ENCODE measurements around the gene AOPEP.

AOPEP gene

DNA sequence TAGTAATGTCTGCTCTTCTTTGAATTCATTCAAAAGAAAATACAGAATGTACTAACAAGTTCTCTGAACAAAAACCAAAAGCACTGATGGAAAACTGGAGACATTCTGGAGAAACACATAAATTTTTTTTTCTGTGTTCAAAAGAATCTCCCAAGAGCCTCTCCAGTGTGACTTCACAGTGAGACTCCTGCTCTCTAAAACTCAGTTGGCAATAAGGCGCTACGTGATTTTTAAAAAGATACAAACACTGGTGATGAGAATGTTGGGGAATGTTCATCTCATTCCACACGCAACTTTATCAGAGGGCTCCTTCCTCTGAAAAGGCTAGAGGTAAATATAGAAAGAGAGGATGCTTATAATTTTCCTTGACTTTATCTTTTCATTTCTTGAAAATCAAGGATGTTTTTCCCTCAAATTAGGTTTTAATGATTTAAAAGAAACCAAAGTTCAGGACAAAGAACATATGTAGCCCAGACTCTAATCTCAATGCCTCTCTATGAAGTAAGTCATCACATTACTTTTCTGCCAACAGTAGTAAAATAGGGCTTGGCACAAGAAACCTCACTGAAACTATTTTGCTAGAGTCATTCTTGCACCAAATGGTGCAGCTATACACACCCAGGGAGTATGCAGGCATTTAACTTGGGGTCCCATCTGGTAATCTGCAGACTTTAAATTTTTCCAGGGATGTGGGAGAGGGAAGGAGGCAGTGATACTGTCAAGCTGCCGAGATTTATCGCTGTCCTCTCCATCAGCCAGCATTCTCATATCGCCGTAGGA lies 12.9 kb upstream of the AOPEP start:
- no peak for DNase-seq (ENCODE audit: low spot score)
- TF ChIP-seq, protein P1, sequence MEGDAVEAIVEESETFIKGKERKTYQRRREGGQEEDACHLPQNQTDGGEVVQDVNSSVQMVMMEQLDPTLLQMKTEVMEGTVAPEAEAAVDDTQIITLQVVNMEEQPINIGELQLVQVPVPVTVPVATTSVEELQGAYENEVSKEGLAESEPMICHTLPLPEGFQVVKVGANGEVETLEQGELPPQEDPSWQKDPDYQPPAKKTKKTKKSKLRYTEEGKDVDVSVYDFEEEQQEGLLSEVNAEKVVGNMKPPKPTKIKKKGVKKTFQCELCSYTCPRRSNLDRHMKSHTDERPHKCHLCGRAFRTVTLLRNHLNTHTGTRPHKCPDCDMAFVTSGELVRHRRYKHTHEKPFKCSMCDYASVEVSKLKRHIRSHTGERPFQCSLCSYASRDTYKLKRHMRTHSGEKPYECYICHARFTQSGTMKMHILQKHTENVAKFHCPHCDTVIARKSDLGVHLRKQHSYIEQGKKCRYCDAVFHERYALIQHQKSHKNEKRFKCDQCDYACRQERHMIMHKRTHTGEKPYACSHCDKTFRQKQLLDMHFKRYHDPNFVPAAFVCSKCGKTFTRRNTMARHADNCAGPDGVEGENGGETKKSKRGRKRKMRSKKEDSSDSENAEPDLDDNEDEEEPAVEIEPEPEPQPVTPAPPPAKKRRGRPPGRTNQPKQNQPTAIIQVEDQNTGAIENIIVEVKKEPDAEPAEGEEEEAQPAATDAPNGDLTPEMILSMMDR (conservative IDR thresholded peaks at IDR 0.05; ENCODE audit: low read depth), result no peak
- CTCF ChIA-PET, result interaction anchor here (0.7 kb wide), 1 partner anchor 13 kb away, joined by 3 read pairs; the partner anchor contains the start of gene AOPEP
- no peak overlapping the region for H3K27ac ChIP-seq
- POLR2A ChIA-PET (ENCODE audit: low non-redundant PET), result no interaction called here

DNA sequence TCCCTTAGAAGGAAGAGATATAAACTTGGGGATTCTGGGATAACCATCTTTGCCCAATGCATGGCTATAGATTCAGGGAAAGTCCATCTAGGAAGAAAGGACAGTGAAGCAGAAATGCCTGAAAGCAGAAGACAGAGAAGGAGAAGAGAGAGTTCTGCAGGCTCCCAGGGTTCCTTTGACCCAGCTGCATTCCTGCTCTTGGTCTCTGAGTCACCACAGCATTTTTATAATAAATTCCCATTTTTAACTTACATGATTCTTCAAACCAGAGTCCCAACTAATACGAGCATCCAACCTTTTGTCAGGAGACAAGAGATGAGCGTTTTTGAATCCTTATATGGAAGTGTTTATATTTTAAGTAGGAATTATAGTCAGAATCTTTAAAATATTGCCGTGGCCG lies 12.0 kb upstream of the AOPEP start:
- TF ChIP-seq, protein P1 (conservative IDR thresholded peaks at IDR 0.05; ENCODE audit: low read depth), result no peak
- no peak for DNase-seq (ENCODE audit: low spot score)
- H3K27ac ChIP-seq, result no peak overlapping the region
- ChIA-PET POLR2A (ENCODE audit: low non-redundant PET) (no interaction called here), CTCF (interaction anchor here (0.7 kb wide), 1 partner anchor 12 kb away, joined by 3 read pairs; the partner anchor contains the start of gene AOPEP)

DNA sequence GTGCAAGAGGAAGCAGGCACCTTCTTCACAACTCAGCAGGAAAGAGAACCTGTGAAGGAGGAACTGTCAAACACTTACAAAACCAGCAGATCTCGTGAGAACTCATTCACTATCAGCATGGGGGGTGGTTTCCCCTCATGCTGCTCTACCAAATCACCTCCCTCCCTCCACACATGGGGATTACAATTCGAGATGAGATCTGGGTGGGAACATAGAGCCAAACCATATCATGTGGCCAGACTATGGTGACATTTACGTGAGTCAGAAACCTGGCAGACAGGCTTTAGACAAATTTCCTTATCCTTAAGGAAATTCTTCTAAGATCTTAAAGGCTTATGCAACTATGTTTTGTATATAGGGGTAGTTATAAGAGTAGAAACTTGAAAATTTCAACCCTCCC lies 8.7 kb upstream of the AOPEP start:
- no peak for DNase-seq (ENCODE audit: low spot score)
- ChIA-PET POLR2A (ENCODE audit: low non-redundant PET) (no interaction called here), CTCF (interaction anchor here (0.7 kb wide), 1 partner anchor 54 kb away, joined by 4 read pairs; no protein-coding TSS in a partner anchor)
- H3K27ac ChIP-seq, result no peak overlapping the region
- TF ChIP-seq, protein P1 (conservative IDR thresholded peaks at IDR 0.05; ENCODE audit: low read depth), result no peak

DNA sequence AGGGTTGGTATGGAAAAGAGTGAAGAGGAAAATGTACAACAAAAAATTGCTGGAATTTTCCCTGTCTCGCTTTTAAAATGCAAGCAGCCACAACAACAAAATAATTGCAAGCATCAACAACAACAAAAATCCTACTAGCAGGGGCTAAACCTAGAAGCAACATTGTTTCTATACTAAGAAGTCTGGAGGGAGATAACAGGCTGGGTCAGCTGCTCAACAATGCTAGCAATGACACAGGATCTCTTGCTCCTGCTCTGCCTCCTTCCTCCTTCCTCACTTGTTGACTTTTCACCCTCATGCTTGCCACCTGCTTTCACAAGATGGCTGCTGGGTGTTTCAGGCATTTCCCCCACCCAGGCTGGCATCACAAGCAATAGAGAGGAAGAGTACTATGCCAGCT lies 7.6 kb upstream of the AOPEP start:
- CTCF ChIA-PET, result interaction anchor here (0.7 kb wide), 1 partner anchor 168 kb away, joined by 3 read pairs; no protein-coding TSS in a partner anchor
- H3K27ac ChIP-seq, result no peak overlapping the region
- no peak for DNase-seq (ENCODE audit: low spot score)
- POLR2A ChIA-PET (ENCODE audit: low non-redundant PET), result no interaction called here
- TF ChIP-seq, protein P1 (conservative IDR thresholded peaks at IDR 0.05; ENCODE audit: low read depth), result no peak

DNA sequence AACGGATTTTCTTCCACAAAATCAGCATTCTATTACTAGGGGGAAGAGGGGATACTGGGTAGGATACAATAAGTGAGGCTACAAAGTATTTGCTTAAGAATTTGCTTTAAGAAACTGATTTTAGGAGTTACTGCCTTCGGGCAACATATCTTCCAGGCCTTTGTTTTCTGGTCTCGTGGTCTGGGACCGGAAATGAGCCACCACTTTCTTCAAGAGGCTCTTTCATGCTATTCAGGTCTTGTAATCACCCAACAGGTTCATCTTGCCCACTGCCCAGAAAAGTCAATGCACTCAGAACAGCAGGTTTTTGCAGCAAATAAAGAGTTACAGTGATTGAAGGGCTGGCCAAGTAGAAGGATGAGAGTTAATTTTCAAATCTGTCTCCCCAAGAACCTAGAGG lies 6.6 kb upstream of the AOPEP start:
- TF ChIP-seq, protein P1 (conservative IDR thresholded peaks at IDR 0.05; ENCODE audit: low read depth), result no peak
- DNase-seq (ENCODE audit: low spot score), result peak; percentile 25
- ChIA-PET CTCF (no interaction called here), POLR2A (ENCODE audit: low non-redundant PET) (no interaction called here)
- no peak overlapping the region for H3K27ac ChIP-seq

DNA sequence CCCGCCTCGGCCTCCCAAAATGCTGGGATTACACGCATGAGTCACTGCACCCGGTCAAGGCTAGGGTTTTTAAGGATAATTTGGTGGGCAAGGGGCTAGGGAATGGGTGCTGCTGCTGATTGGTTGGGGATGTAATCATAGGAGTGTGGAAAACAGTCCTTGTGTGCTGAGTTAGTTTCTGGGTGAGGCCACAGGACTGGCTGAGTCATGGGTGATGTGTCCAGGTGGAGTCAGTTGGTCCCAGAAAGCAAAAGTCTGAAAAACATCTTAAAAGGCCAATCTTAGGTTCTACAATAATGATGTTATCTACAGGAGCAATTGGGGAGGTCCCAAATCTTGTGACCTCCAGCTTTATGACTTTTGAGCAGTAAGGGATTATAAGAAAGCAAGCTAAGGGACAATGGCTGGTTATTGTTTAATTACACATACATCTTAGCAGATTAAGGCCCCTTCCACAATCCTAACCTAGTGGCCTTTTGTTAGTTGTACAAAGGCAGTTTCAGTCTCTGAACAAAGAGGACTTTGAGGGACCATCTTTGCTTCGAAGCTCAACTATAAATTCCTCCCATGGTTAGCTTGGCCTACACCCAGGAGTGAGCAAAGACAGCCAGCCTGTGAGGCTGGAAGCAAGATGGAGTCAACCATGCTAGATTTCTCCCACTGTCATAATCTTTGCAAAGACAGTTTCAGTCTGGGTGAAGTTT lies 5.5 kb upstream of the AOPEP start:
- H3K27ac ChIP-seq, result no peak overlapping the region
- ChIA-PET CTCF (no interaction called here), POLR2A (ENCODE audit: low non-redundant PET) (no interaction called here)
- peak; percentile 43 for DNase-seq (ENCODE audit: low spot score)
- TF ChIP-seq, protein P1 (conservative IDR thresholded peaks at IDR 0.05; ENCODE audit: low read depth), result no peak
